Measurements from ENCODE around the gene C22orf39.

DNA sequence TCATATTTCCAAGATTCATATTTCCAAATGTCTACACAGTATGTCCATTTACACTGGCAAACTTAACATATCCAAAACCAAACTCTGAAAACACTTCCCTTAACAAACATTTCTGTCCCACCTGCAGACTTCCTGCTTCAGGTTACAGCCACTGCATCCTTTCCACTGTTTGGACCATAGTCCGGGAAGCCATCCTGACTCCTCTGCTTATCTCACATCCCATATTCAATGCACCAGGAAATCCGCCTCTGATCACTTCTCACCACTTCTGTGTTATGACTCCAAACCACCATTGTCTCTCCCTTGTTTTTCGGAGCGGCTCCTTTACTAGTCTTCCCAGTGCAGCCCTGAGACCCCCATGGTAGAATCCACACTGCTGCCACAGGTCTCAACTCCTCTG, 46.0 kb downstream of the C22orf39 start:
- TF ChIP-seq, protein P1, sequence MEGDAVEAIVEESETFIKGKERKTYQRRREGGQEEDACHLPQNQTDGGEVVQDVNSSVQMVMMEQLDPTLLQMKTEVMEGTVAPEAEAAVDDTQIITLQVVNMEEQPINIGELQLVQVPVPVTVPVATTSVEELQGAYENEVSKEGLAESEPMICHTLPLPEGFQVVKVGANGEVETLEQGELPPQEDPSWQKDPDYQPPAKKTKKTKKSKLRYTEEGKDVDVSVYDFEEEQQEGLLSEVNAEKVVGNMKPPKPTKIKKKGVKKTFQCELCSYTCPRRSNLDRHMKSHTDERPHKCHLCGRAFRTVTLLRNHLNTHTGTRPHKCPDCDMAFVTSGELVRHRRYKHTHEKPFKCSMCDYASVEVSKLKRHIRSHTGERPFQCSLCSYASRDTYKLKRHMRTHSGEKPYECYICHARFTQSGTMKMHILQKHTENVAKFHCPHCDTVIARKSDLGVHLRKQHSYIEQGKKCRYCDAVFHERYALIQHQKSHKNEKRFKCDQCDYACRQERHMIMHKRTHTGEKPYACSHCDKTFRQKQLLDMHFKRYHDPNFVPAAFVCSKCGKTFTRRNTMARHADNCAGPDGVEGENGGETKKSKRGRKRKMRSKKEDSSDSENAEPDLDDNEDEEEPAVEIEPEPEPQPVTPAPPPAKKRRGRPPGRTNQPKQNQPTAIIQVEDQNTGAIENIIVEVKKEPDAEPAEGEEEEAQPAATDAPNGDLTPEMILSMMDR (conservative IDR thresholded peaks at IDR 0.05; ENCODE audit: low read length): no peak
- TF ChIP-seq EZH2phosphoT487 (IDR thresholded peaks at IDR 0.05; ENCODE audit: borderline replicate concordance, low read depth, low read length): no peak

Data from OCI-LY7 (cell line).